Caco-2 (cell line): ENCODE results near the gene TJAP1. TPM values are rescaled to one million over a fixed set of nuclear protein-coding genes. Genes with fewer than 3 reads are reported as not detected.

Experiments used
- BruUV-seq: library from RNA; stranded (reverse); fragments of 400-500 nt; replicated peaks from 2 replicates; lab custom pipeline; 2021; lab: Mats Ljungman, UMichigan
- CTCF ChIA-PET: fragments of 300-600 bp; sonication (Branson Sonifier 250); formaldehyde crosslinking; loops from one replicate; lab custom pipeline; 2022; ENCODE audit warnings: antibody characterized with exemption; lab: Charles Lee
- POLR2A ChIA-PET: fragments of 300-600 bp; sonication (Branson Sonifier 250); formaldehyde crosslinking; loops from one replicate; lab custom pipeline; 2022; ENCODE audit warnings: antibody characterized with exemption; lab: Charles Lee
- DNase-seq, 2 experiments: peaks; one replicate each; pipeline versions ENCODE4 v3.0.0 to v3.0.0-alpha.2; 2020 to 2022
- H3K27me3 ChIP-seq: replicated peaks from 2 replicates; pipeline ENCODE4 v1.6.0; 2011; ENCODE audit warnings: low read length; ENCODE audit not compliant: control insufficient read depth, insufficient read depth
- H3K36me3 ChIP-seq: 2 replicates; pipeline ENCODE4 v1.5.1; 2011; ENCODE audit warnings: low read length; ENCODE audit not compliant: control insufficient read depth, insufficient read depth
- H3K4me1 ChIP-seq: fragments of 250-450 bp; sonication (Bioruptor Pico); 2 replicates; pipeline ENCODE4 v1.5.1; 2020; ENCODE audit warnings: mild to moderate bottlenecking
- H3K4me3 ChIP-seq: 2 replicates; pipeline ENCODE4 v1.5.1; 2011; ENCODE audit warnings: low read depth, mild to moderate bottlenecking, control low read depth, low read length
- H3K9me3 ChIP-seq: fragments of 250-450 bp; sonication (Bioruptor Pico); 2 replicates; pipeline ENCODE4 v1.5.1; 2020; ENCODE audit warnings: mild to moderate bottlenecking, moderate library complexity
- H3K27ac Mint-ChIP-seq: one replicate; pipeline ENCODE4 v1.8.0; 2022; ENCODE audit warnings: mixed read lengths; ENCODE audit not compliant: unreplicated experiment
- H3K27me3 Mint-ChIP-seq: one replicate; pipeline ENCODE4 v1.8.0; 2022; ENCODE audit warnings: mixed read lengths; ENCODE audit not compliant: insufficient read depth, unreplicated experiment
- H3K36me3 Mint-ChIP-seq: one replicate; pipeline ENCODE4 v1.8.0; 2022; ENCODE audit warnings: mild to moderate bottlenecking, mixed read lengths; ENCODE audit not compliant: insufficient read depth, unreplicated experiment
- H3K4me1 Mint-ChIP-seq: one replicate; pipeline ENCODE4 v1.8.0; 2022; ENCODE audit warnings: low read depth, mixed read lengths; ENCODE audit not compliant: unreplicated experiment
- H3K4me3 Mint-ChIP-seq: one replicate; pipeline ENCODE4 v1.8.0; 2022; ENCODE audit warnings: mild to moderate bottlenecking, moderate library complexity, mixed read lengths; ENCODE audit not compliant: unreplicated experiment
- H3K9me3 Mint-ChIP-seq: one replicate; pipeline ENCODE4 v1.8.0; 2022; ENCODE audit warnings: mixed read lengths; ENCODE audit not compliant: unreplicated experiment
- CTCF ChIP-seq, 2 experiments: fragments of 200-600 bp in 1 of 2; IDR thresholded peaks; 1 replicate in 1 of 2; 2 replicates in 1 of 2; pipeline versions ENCODE4 v1.5.1 to v1.8.0; 2011 to 2022; ENCODE audit warnings: antibody characterized with exemption in 1 of 2, control low read depth in 1 of 2, inconsistent platforms in 1 of 2, low read depth in 1 of 2, low read length in 1 of 2, mild to moderate bottlenecking in 1 of 2, moderate library complexity in 1 of 2; ENCODE audit not compliant: insufficient read depth in 1 of 2, severe bottlenecking in 1 of 2, unreplicated experiment in 1 of 2
- intact Hi-C: fragments of 100-400 bp; cut with micrococcal nuclease; formaldehyde crosslinking; loops from one replicate; pipeline ENCODE4 v1.10.0; 2022; ENCODE audit not compliant: unreplicated experiment
- total RNA-seq: library from RNA; stranded (reverse); gene quantifications from 2 replicates; pipeline ENCODE4 v1.2.3, GENCODE V29; 2022

The TJAP1 gene
- total RNA-seq, 1 experiment from 2014 or later, result 34.0 TPM

GRCh38 chr6:43490523-43490939 lies 13.2 kb downstream of the TJAP1 start:
- peaks cover 11% of the 10 kb centered on the region for H3K4me1 Mint-ChIP-seq

GRCh38 chr6:43491750-43492661 lies 14.6 kb downstream of the TJAP1 start:
- DNase-seq, result no peak
- no peak overlapping the region for H3K4me3 ChIP-seq
- Mint-ChIP-seq H3K27ac (no peak overlapping the region), H3K9me3 (no peaks in the 10 kb centered on the region), H3K36me3 (no peaks in the 10 kb centered on the region), H3K27me3 (no peaks in the 10 kb centered on the region), H3K4me1 (peaks cover 20% of the 10 kb centered on the region), H3K4me3 (no peak overlapping the region)
- BruUV-seq, result no TSS peak
- ChIA-PET CTCF (interaction anchor here (0.9 kb wide), 1 partner anchor 35 kb away, joined by 3 read pairs; no protein-coding TSS in a partner anchor), POLR2A (no interaction called here)
- H3K9me3 ChIP-seq, result no peaks in the 10 kb centered on the region
- intact Hi-C loops, result no loop called here
- TF ChIP-seq CTCF (IDR thresholded peaks at IDR 0.05; ENCODE audit: insufficient read depth in 1 of 2, low read depth in 1 of 2, low read length in 1 of 2, severe bottlenecking in 1 of 2, unreplicated experiment in 1 of 2), result no peak
- peaks cover 37% of the 10 kb centered on the region for H3K4me1 ChIP-seq
- H3K36me3 ChIP-seq, result no peaks in the 10 kb centered on the region
- H3K27me3 ChIP-seq, result no peaks in the 10 kb centered on the region

More at GRCh38 chr6:43490523-43490939, 13.2 kb downstream of the TJAP1 start:
- no TSS peak for BruUV-seq
- no peaks in the 10 kb centered on the region for H3K27me3 Mint-ChIP-seq
- ChIA-PET POLR2A (no interaction called here), CTCF (interaction anchor here (0.9 to 1.2 kb wide), 2 partner anchors 33 to 47 kb away, joined by 3 read pairs; no protein-coding TSS in a partner anchor)
- H3K27ac Mint-ChIP-seq, result no peak overlapping the region
- intact Hi-C loops, result no loop called here
- H3K4me3 ChIP-seq, result no peak overlapping the region
- no peak for DNase-seq
- no peak for TF ChIP-seq CTCF (IDR thresholded peaks at IDR 0.05; ENCODE audit: insufficient read depth in 1 of 2, low read depth in 1 of 2, low read length in 1 of 2, severe bottlenecking in 1 of 2, unreplicated experiment in 1 of 2)
- H3K36me3 Mint-ChIP-seq, result peaks cover 5% of the 10 kb centered on the region
- H3K4me3 Mint-ChIP-seq, result no peak overlapping the region
- H3K36me3 ChIP-seq, result no peaks in the 10 kb centered on the region
- no peaks in the 10 kb centered on the region for H3K9me3 ChIP-seq
- no peaks in the 10 kb centered on the region for H3K27me3 ChIP-seq
- no peaks in the 10 kb centered on the region for H3K9me3 Mint-ChIP-seq
- H3K4me1 ChIP-seq, result peaks cover 22% of the 10 kb centered on the region

GRCh38 chr6:43492673-43493072 lies 15.3 kb downstream of the TJAP1 start:
- H3K4me3 ChIP-seq, result no peak overlapping the region
- no peaks in the 10 kb centered on the region for H3K36me3 ChIP-seq
- H3K27me3 ChIP-seq, result no peaks in the 10 kb centered on the region
- no peak overlapping the region for H3K27ac Mint-ChIP-seq
- POLR2A ChIA-PET, result no interaction called here
- peaks cover 2% of the 10 kb centered on the region for H3K36me3 Mint-ChIP-seq
- intact Hi-C loops, result no loop called here
- peaks cover 37% of the 10 kb centered on the region for H3K4me1 ChIP-seq
- no TSS peak for BruUV-seq
- CTCF ChIA-PET, result interaction anchor here (0.6 kb wide), 2 partner anchors 35 to 102 kb away, joined by 3 to 6 read pairs; no protein-coding TSS in a partner anchor
- H3K9me3 Mint-ChIP-seq, result no peaks in the 10 kb centered on the region
- no peak overlapping the region for H3K4me3 Mint-ChIP-seq
- H3K4me1 Mint-ChIP-seq, result peaks cover 20% of the 10 kb centered on the region
- no peak for DNase-seq
- H3K9me3 ChIP-seq, result no peaks in the 10 kb centered on the region
- no peak for TF ChIP-seq CTCF (IDR thresholded peaks at IDR 0.05; ENCODE audit: insufficient read depth in 1 of 2, low read depth in 1 of 2, low read length in 1 of 2, severe bottlenecking in 1 of 2, unreplicated experiment in 1 of 2)
- H3K27me3 Mint-ChIP-seq, result no peaks in the 10 kb centered on the region
